ENCODE data around the gene CDK4. TPM values are rescaled to one million over a fixed set of nuclear protein-coding genes. Genes with fewer than 3 reads are reported as not detected.

Gene CDK4
- total RNA-seq, result 100 to 1,000 TPM; 111 to 278 TPM

- Mint-ChIP-seq H3K36me3 (peaks cover 23% of the 10 kb centered on the region), H3K4me1 (ENCODE audit: low read depth in 2 of 2) (peaks cover 54% of the 10 kb centered on the region in 2 donors), H3K27me3 (no peaks in the 10 kb centered on the region), H3K27ac (peak within 1 kb of the TSS; percentile 88 to 90), H3K4me3 (peak within 1 kb of the TSS; percentile 94), H3K9me3 (no peaks in the 10 kb centered on the region)
- DNase-seq (ENCODE audit: low spot score) (peak; percentile 99), ATAC-seq (peak; percentile 89 to 93)
These were observed at the start of gene CDK4 for GRCh38 chr12:57751788-57752667. CDK4 (minus strand) TSS chr12:57752310; CDS start chr12:57751717, 593 bp downstream.

GRCh38 chr12:57800965-57801364, 48.9 kb upstream of the CDK4 start:
- H3K36me3 Mint-ChIP-seq, result peaks cover 21% of the 10 kb centered on the region
- H3K4me3 Mint-ChIP-seq, result no peak overlapping the region
- ATAC-seq (no peak), DNase-seq (ENCODE audit: low spot score) (no peak)
- H3K4me1 Mint-ChIP-seq (ENCODE audit: low read depth in 2 of 2), result peaks cover 0 to 10% of the 10 kb centered on the region in 2 donors
- no peaks in the 10 kb centered on the region for H3K9me3 Mint-ChIP-seq
- peak overlapping the region in 1 of 2 donors; percentile 59 for H3K27ac Mint-ChIP-seq
- H3K27me3 Mint-ChIP-seq, result no peaks in the 10 kb centered on the region

GRCh38 chr12:57797933-57798332, 45.8 kb upstream of the CDK4 start:
- no peak for DNase-seq (ENCODE audit: low spot score)
- Mint-ChIP-seq H3K4me1 (ENCODE audit: low read depth in 2 of 2) (peaks cover 11 to 23% of the 10 kb centered on the region in 2 donors), H3K9me3 (no peaks in the 10 kb centered on the region), H3K4me3 (no peak overlapping the region), H3K27ac (peak overlapping the region in 1 of 2 donors; percentile 26), H3K36me3 (peaks cover 34% of the 10 kb centered on the region), H3K27me3 (no peaks in the 10 kb centered on the region)
- ATAC-seq, result no peak

- Mint-ChIP-seq H3K4me1 (ENCODE audit: low read depth in 2 of 2) (peaks cover 14 to 20% of the 10 kb centered on the region in 2 donors), H3K27ac (peak overlapping the region in 1 of 2 donors; percentile 26), H3K4me3 (no peak overlapping the region), H3K9me3 (no peaks in the 10 kb centered on the region), H3K27me3 (no peaks in the 10 kb centered on the region), H3K36me3 (peaks cover 37% of the 10 kb centered on the region)
- ATAC-seq (no peak), DNase-seq (ENCODE audit: low spot score) (no peak)
These were observed 44.9 kb upstream of the CDK4 start for GRCh38 chr12:57796996-57797395.

GRCh38 chr12:57795354-57795753, 43.2 kb upstream of the CDK4 start:
- peaks cover 37% of the 10 kb centered on the region for H3K36me3 Mint-ChIP-seq
- peaks cover 14 to 20% of the 10 kb centered on the region in 2 donors for H3K4me1 Mint-ChIP-seq (ENCODE audit: low read depth in 2 of 2)

GRCh38 chr12:57793920-57794319, 41.8 kb upstream of the CDK4 start:
- H3K27ac Mint-ChIP-seq, result peak overlapping the region; percentile 78 to 93
- no peaks in the 10 kb centered on the region for H3K9me3 Mint-ChIP-seq
- peak; percentile 62 to 84 for ATAC-seq

More at GRCh38 chr12:57795354-57795753, 43.2 kb upstream of the CDK4 start:
- Mint-ChIP-seq H3K27me3 (no peaks in the 10 kb centered on the region), H3K9me3 (no peaks in the 10 kb centered on the region), H3K27ac (peak overlapping the region in 1 of 2 donors; percentile 87), H3K4me3 (peak overlapping the region; percentile 36)
- DNase-seq (ENCODE audit: low spot score) (no peak), ATAC-seq (peak in 1 of 2 donors; percentile 43)

GRCh38 chr12:57783861-57784260, 31.8 kb upstream of the CDK4 start:
- Mint-ChIP-seq H3K27ac (peak overlapping the region; percentile 36 to 94), H3K36me3 (peaks cover 17% of the 10 kb centered on the region)
- no peak for DNase-seq (ENCODE audit: low spot score)

More at GRCh38 chr12:57793920-57794319, 41.8 kb upstream of the CDK4 start:
- Mint-ChIP-seq H3K27me3 (no peaks in the 10 kb centered on the region), H3K36me3 (peaks cover 30% of the 10 kb centered on the region), H3K4me1 (ENCODE audit: low read depth in 2 of 2) (peaks cover 14 to 20% of the 10 kb centered on the region in 2 donors), H3K4me3 (peak overlapping the region; percentile 59)
- DNase-seq (ENCODE audit: low spot score), result no peak

GRCh38 chr12:57783466-57783801, 31.3 kb upstream of the CDK4 start:
- no peaks in the 10 kb centered on the region for H3K27me3 Mint-ChIP-seq
- no peak for ATAC-seq
- H3K4me3 Mint-ChIP-seq, result peak overlapping the region; percentile 98
- H3K9me3 Mint-ChIP-seq, result no peaks in the 10 kb centered on the region
- no peak for DNase-seq (ENCODE audit: low spot score)
- peak overlapping the region; percentile 81 to 94 for H3K27ac Mint-ChIP-seq
- H3K36me3 Mint-ChIP-seq, result peaks cover 17% of the 10 kb centered on the region
- peaks cover 34 to 35% of the 10 kb centered on the region in 2 donors for H3K4me1 Mint-ChIP-seq (ENCODE audit: low read depth in 2 of 2)

More at GRCh38 chr12:57783861-57784260, 31.8 kb upstream of the CDK4 start:
- peaks cover 34 to 35% of the 10 kb centered on the region in 2 donors for H3K4me1 Mint-ChIP-seq (ENCODE audit: low read depth in 2 of 2)
- no peaks in the 10 kb centered on the region for H3K9me3 Mint-ChIP-seq
- no peak for ATAC-seq
- no peaks in the 10 kb centered on the region for H3K27me3 Mint-ChIP-seq
- peak overlapping the region; percentile 98 for H3K4me3 Mint-ChIP-seq

- peaks cover 34 to 35% of the 10 kb centered on the region in 2 donors for H3K4me1 Mint-ChIP-seq (ENCODE audit: low read depth in 2 of 2)
- H3K27me3 Mint-ChIP-seq, result no peaks in the 10 kb centered on the region
- H3K9me3 Mint-ChIP-seq, result no peaks in the 10 kb centered on the region
- H3K4me3 Mint-ChIP-seq, result peak within 1 kb of the TSS; percentile 98
- H3K27ac Mint-ChIP-seq, result peak within 1 kb of the TSS; percentile 81 to 94
- peak; percentile 91 to 92 for ATAC-seq
- peaks cover 17% of the 10 kb centered on the region for H3K36me3 Mint-ChIP-seq
- DNase-seq (ENCODE audit: low spot score), result peak; percentile 95
These were observed 30.7 kb upstream of the CDK4 start, which contains the start of gene TSFM for GRCh38 chr12:57782608-57783465. TSFM (plus strand) TSS chr12:57782787; CDS start chr12:57782802, 15 bp downstream.

- H3K27me3 Mint-ChIP-seq, result no peaks in the 10 kb centered on the region
- ATAC-seq, result no peak
- peaks cover 34 to 35% of the 10 kb centered on the region in 2 donors for H3K4me1 Mint-ChIP-seq (ENCODE audit: low read depth in 2 of 2)
- H3K9me3 Mint-ChIP-seq, result no peaks in the 10 kb centered on the region
- H3K36me3 Mint-ChIP-seq, result peaks cover 17% of the 10 kb centered on the region
- peak overlapping the region; percentile 81 to 94 for H3K27ac Mint-ChIP-seq
- peak overlapping the region; percentile 98 for H3K4me3 Mint-ChIP-seq
- DNase-seq (ENCODE audit: low spot score), result no peak
These were observed 30.1 kb upstream of the CDK4 start for GRCh38 chr12:57782243-57782607.

GRCh38 chr12:57781801-57782200, 29.7 kb upstream of the CDK4 start:
- no peaks in the 10 kb centered on the region for H3K27me3 Mint-ChIP-seq
- DNase-seq (ENCODE audit: low spot score) (no peak), ATAC-seq (no peak)
- peak overlapping the region; percentile 98 for H3K4me3 Mint-ChIP-seq
- H3K4me1 Mint-ChIP-seq (ENCODE audit: low read depth in 2 of 2), result peaks cover 34 to 35% of the 10 kb centered on the region in 2 donors
- H3K27ac Mint-ChIP-seq, result peak overlapping the region; percentile 81 to 94
- H3K36me3 Mint-ChIP-seq, result peaks cover 17% of the 10 kb centered on the region
- no peaks in the 10 kb centered on the region for H3K9me3 Mint-ChIP-seq

- peaks cover 30 to 36% of the 10 kb centered on the region in 2 donors for H3K4me1 Mint-ChIP-seq (ENCODE audit: low read depth in 2 of 2)
These were observed 29.1 kb upstream of the CDK4 start for GRCh38 chr12:57781244-57781643.

GRCh38 chr12:57780284-57780897, 28.3 kb upstream of the CDK4 start:
- Mint-ChIP-seq H3K36me3 (peaks cover 10% of the 10 kb centered on the region), H3K4me1 (ENCODE audit: low read depth in 2 of 2) (peaks cover 33 to 41% of the 10 kb centered on the region in 2 donors), H3K4me3 (no peak overlapping the region), H3K27me3 (no peaks in the 10 kb centered on the region), H3K27ac (no peak overlapping the region), H3K9me3 (no peaks in the 10 kb centered on the region)
- no peak for DNase-seq (ENCODE audit: low spot score)
- no peak for ATAC-seq

More at GRCh38 chr12:57781244-57781643, 29.1 kb upstream of the CDK4 start:
- no peaks in the 10 kb centered on the region for H3K9me3 Mint-ChIP-seq
- DNase-seq (ENCODE audit: low spot score), result no peak
- H3K4me3 Mint-ChIP-seq, result peak overlapping the region; percentile 98
- no peak for ATAC-seq
- no peaks in the 10 kb centered on the region for H3K27me3 Mint-ChIP-seq
- H3K27ac Mint-ChIP-seq, result peak overlapping the region; percentile 81 to 94
- H3K36me3 Mint-ChIP-seq, result peaks cover 12% of the 10 kb centered on the region

All from natural killer cell treated with Interleukin-12 subunit alpha and Interleukin-12 subunit beta and Interleukin-15 and Interleukin-18, amount 100 ng/mL, for 72 hours (primary cell).